BJ (cell line): ENCODE results near the gene SGTA. TPM values are rescaled to one million over a fixed set of nuclear protein-coding genes. Genes with fewer than 3 reads are reported as not detected.

Experiments used
- CTCF ChIA-PET: fragments of 350-600 bp; formaldehyde crosslinking; extraction: SDS; loops from one replicate; lab custom pipeline; 2021; ENCODE audit warnings: antibody characterized with exemption, inconsistent platforms; lab: Yijun Ruan, JAX
- POLR2A ChIA-PET: fragments of 300-600 bp; sonication (Branson Sonifier 250); formaldehyde crosslinking; extraction: SDS; loops from one replicate; lab custom pipeline; 2021; ENCODE audit warnings: antibody characterized with exemption; lab: Charles Lee
- DNase-seq: peaks from one replicate; pipeline ENCODE4 v3.0.0-alpha.2; 2011; ENCODE audit warnings: low read depth
- H3K27me3 ChIP-seq: 2 replicates; pipeline ENCODE4 v1.6.0; 2011; ENCODE audit warnings: low read length; ENCODE audit not compliant: control insufficient read depth, insufficient read depth
- H3K36me3 ChIP-seq: 2 replicates; pipeline ENCODE4 v1.5.1; 2011; ENCODE audit warnings: low read length; ENCODE audit not compliant: control insufficient read depth, insufficient read depth
- H3K4me3 ChIP-seq: 2 replicates; pipeline ENCODE4 v1.5.1; 2011; ENCODE audit warnings: low read depth, mild to moderate bottlenecking, control low read depth, low read length
- CTCF ChIP-seq: IDR thresholded peaks from 2 replicates; pipeline ENCODE4 v1.5.1; 2011; ENCODE audit warnings: low read depth, mild to moderate bottlenecking, control low read depth, inconsistent platforms, low read length, moderate library complexity; ENCODE audit not compliant: insufficient read depth
- polyA plus RNA-seq: library from polyadenylated mRNA; depleted of rRNA; stranded (reverse); fragments of >200 nt; gene quantifications from 2 replicates; pipeline ENCODE4 v1.2.3, GENCODE V29; 2011

The SGTA gene
- polyA plus RNA-seq, 1 experiment: 88.2 TPM

GRCh38 chr19:2717638-2718541, 65.2 kb downstream of the SGTA start:
- DNase-seq: no peak
- no peaks in the 10 kb centered on the region for H3K27me3 ChIP-seq
- POLR2A ChIA-PET: interaction anchor here (0.8 kb wide), 1 partner anchor 107 kb away, joined by 3 read pairs; no protein-coding TSS in a partner anchor
- TF ChIP-seq CTCF: no peak
- H3K4me3 ChIP-seq: no peak overlapping the region
- H3K36me3 ChIP-seq: peaks cover 1% of the 10 kb centered on the region; the same call in 1 of the 2 replicates
- CTCF ChIA-PET: interaction anchor here (0.8 kb wide), 1 partner anchor 69 kb away, joined by 3 read pairs; no protein-coding TSS in a partner anchor

- POLR2A ChIA-PET: interaction anchor here (0.6 to 0.8 kb wide), 2 partner anchors 77 to 108 kb away, joined by 3 to 4 read pairs; no protein-coding TSS in a partner anchor
Observed at GRCh38 chr19:2716722-2717637, 66.1 kb downstream of the SGTA start.

GRCh38 chr19:2716275-2716650, 66.8 kb downstream of the SGTA start:
- Histone ChIP-seq H3K36me3 (peaks cover 1% of the 10 kb centered on the region; the same call in 1 of the 2 replicates), H3K27me3 (no peaks in the 10 kb centered on the region), H3K4me3 (no peak overlapping the region)
- TF ChIP-seq CTCF: no peak
- CTCF ChIA-PET: no interaction called here
- DNase-seq: no peak
- POLR2A ChIA-PET: interaction anchor here (0.6 kb wide), 1 partner anchor 77 kb away, joined by 4 read pairs; no protein-coding TSS in a partner anchor

More at GRCh38 chr19:2716722-2717637, 66.1 kb downstream of the SGTA start:
- no peak for TF ChIP-seq CTCF
- no peak overlapping the region for H3K4me3 ChIP-seq
- no peaks in the 10 kb centered on the region for H3K27me3 ChIP-seq
- CTCF ChIA-PET: interaction anchor here (0.8 kb wide), 1 partner anchor 68 kb away, joined by 3 read pairs; no protein-coding TSS in a partner anchor
- DNase-seq: no peak
- H3K36me3 ChIP-seq: peaks cover 1% of the 10 kb centered on the region; the same call in 1 of the 2 replicates

- DNase-seq: no peak
- CTCF ChIA-PET: interaction anchor here (0.7 kb wide), 1 partner anchor 67 kb away, joined by 3 read pairs; no protein-coding TSS in a partner anchor
- TF ChIP-seq CTCF: no peak
- Histone ChIP-seq H3K27me3 (no peaks in the 10 kb centered on the region), H3K36me3 (peaks cover 1% of the 10 kb centered on the region; the same call in 1 of the 2 replicates), H3K4me3 (no peak overlapping the region)
- POLR2A ChIA-PET: no interaction called here
Observed at GRCh38 chr19:2715470-2716274, 67.4 kb downstream of the SGTA start.
